SK-N-MC (cell line): ENCODE measurements around the gene FHL3.
A peak's percentile ranks its signal among the peaks of the same experiment; 100 is the strongest.
"Not testable (repeated sequence)": the region's sequence is repeated elsewhere in the genome, so short reads cannot be mapped to it uniquely, and the experiment has no call there.

ENCODE experiments used
- DNase-seq: peaks from one replicate; pipeline ENCODE4 v3.0.0-alpha.2; 2011; ENCODE audit warnings: low read depth, low spot score
- H3K27ac ChIP-seq: fragments of 200-600 bp; sonication (generic); 2 replicates; pipeline ENCODE4 v1.5.1; 2016; ENCODE audit warnings: mixed run types
- H3K36me3 ChIP-seq: fragments of 200-600 bp; sonication (generic); 2 replicates; pipeline ENCODE4 v1.6.1; 2017; ENCODE audit warnings: antibody characterized with exemption, low read length, mixed read lengths; ENCODE audit not compliant: insufficient read depth
- H3K4me3 ChIP-seq: fragments of 200-600 bp; sonication (generic); 2 replicates; pipeline ENCODE4 v1.5.1; 2016
- H3K9ac ChIP-seq: fragments of 200-600 bp; sonication (generic); 2 replicates; pipeline ENCODE4 v1.8.0; 2017; ENCODE audit warnings: mixed run types, mixed read lengths; ENCODE audit not compliant: insufficient read length
- H3K9me3 ChIP-seq: fragments of 200-600 bp; sonication (generic); 2 replicates; pipeline ENCODE4 v1.6.1; 2017; ENCODE audit warnings: low read depth, mild to moderate bottlenecking, antibody characterized with exemption, low read length, moderate library complexity, mixed read lengths
- EZH2 ChIP-seq: fragments of 200-600 bp; sonication (generic); IDR thresholded peaks from one replicate; pipeline ENCODE4 v1.6.1; 2017; ENCODE audit warnings: antibody characterized with exemption
- FOXP2 ChIP-seq: optimal IDR thresholded peaks from 2 replicates; pipeline ENCODE3; 2011; ENCODE audit warnings: mild to moderate bottlenecking, moderate library complexity; ENCODE audit not compliant: insufficient read depth; ENCODE audit errors: extremely low read length, control extremely low read depth
- POLR2AphosphoS5 ChIP-seq: IDR thresholded peaks from 2 replicates; pipeline ENCODE4 v1.6.1; 2012; ENCODE audit warnings: mild to moderate bottlenecking, low read depth, low read length, borderline replicate concordance

Gene FHL3

DNA sequence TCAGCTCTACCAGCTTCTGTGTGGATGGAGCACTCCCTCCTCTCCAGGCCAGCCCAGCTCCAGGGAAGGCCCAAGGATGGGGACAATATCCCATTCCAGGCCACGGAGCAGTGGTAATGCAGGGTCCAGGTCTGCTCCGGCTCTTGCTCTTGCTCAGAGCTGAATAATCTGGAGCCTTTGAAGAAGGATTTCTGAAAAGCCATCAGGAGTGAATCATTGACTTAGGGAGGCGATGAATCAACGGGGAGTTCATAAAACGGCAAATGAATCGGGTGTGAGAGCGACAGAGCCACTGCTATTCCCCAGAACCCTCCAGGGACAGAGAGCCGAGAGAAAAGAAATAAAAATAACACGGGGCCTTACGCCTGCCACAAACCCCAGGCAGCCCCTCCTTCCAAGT is 33.5 kb upstream of the FHL3 start:
- peak overlapping the region; percentile 70; the same call in 1 of the 2 replicates for H3K27ac ChIP-seq
- H3K9ac ChIP-seq: peak overlapping the region; percentile 47
- peak overlapping the region; percentile 64 for H3K4me3 ChIP-seq
- no peak for DNase-seq
- H3K9me3 ChIP-seq: no peaks in the 10 kb centered on the region
- TF ChIP-seq EZH2: no peak
- TF ChIP-seq POLR2AphosphoS5: no peak
- no peak for TF ChIP-seq FOXP2
- H3K36me3 ChIP-seq: peaks cover 8% of the 10 kb centered on the region

DNA sequence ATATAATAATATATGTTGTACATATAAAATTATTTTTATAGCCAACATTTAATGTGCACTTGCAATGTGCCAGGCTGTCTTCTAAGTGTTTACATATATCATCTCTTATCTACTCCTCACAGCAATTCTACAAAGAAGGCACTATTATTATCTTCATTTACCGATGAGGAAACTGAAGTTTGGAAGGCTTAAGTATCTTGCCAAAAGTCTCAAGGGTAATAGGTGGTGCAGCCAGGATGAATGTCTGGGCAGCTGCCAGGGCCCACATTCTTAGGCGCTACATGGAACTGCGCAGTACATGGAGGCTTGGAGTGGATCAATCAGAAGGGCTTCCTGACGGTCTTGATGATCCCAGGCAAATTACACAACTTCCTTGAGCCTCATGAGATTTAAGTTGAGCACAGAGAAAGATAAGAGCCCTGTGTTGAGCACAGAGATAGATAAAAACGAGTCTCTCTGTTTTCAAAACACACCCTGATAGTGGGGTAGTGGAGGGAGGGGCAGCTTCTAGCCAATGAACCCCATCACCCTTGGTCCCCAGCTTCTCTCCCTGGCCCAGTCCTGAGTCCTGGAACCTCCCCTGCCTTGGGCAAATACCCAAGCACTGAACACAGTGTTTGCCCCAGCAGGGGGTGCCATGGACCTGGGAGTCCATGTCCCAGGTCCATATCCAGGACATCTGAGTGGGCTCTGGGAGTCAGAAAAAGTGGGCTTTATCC is 32.1 kb upstream of the FHL3 start:
- 0 out of 2 replicates have a peak overlapping the region, but pooled peaks have one; percentile 7 for H3K27ac ChIP-seq
- no peak for TF ChIP-seq POLR2AphosphoS5
- TF ChIP-seq FOXP2: no peak
- no peak for TF ChIP-seq EZH2
- H3K36me3 ChIP-seq: no peaks in the 10 kb centered on the region
- H3K9ac ChIP-seq: no peak overlapping the region
- H3K4me3 ChIP-seq: no peak overlapping the region
- no peak for DNase-seq
- H3K9me3 ChIP-seq: no peaks in the 10 kb centered on the region

DNA sequence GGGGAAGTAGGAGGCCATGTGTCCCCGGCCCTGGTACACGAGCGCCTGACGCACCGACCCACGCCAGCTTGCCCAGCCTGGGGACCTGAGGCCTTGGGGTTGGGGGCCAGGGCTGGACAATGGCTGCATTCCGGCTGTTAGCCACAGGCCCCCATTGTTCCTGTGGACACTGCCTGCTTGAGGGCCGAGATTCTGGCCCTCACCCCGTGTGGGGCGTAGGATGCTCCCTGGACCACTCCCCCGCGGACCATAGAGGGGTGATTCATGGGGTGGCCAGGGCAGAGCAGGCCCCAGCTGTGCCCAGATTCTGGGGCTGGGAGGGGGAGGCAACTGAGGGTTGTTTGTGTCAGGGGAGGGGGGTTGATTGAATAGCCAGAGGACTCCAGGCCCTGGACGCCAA is 29.6 kb upstream of the FHL3 start:
- TF ChIP-seq EZH2: no peak
- TF ChIP-seq FOXP2: no peak
- no peak for TF ChIP-seq POLR2AphosphoS5
- H3K4me3 ChIP-seq: no peak overlapping the region
- no peak overlapping the region for H3K27ac ChIP-seq

DNA sequence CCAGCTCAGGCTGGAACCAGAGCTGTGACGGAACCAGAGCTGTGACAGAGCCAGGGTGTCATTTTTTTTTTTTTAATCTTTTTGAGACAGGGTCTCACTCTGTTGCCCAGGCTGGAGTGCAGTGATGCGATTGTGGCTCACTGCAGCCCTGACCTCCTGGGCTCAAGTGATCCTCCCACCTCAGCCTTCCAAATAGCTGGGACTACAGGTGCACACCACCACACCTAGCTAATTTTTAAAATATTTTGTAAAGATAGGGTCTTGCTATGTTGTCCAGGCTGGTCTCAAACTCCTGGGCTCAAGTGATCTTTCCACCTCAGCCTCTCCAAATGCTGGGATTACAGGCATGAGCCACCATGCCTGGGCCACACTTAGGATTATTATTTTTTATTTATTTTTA is 27.7 kb upstream of the FHL3 start:
- not testable (repeated sequence) for DNase-seq, H3K4me3 ChIP-seq, H3K9ac ChIP-seq, H3K36me3 ChIP-seq, H3K27ac ChIP-seq, H3K9me3 ChIP-seq

More for the DNA sequence above, 29.6 kb upstream of the FHL3 start:
- DNase-seq: no peak
- no peaks in the 10 kb centered on the region for H3K36me3 ChIP-seq
- H3K9me3 ChIP-seq: no peaks in the 10 kb centered on the region
- no peak overlapping the region for H3K9ac ChIP-seq

DNA sequence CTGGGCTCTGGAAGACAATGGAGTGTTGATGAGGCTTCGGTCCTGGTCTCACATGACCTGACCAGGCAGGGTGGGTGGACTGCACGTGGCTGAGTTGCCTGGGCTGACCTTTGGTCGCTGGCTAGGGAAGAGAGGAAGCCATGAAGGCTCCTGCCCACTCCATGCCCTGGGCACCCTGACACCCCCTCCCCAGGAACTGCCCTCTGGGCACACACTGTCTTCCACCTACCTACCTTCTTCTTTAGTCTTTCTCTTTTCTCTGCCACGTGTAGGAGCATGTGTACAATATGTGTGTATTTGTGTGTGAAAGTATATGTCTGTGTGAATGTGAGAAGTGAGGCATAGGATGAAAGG is 26.2 kb upstream of the FHL3 start:
- Histone ChIP-seq H3K27ac (no peak overlapping the region), H3K9ac (no peak overlapping the region)
- no peak for TF ChIP-seq EZH2
- no peak for TF ChIP-seq POLR2AphosphoS5
- TF ChIP-seq FOXP2: no peak

DNA sequence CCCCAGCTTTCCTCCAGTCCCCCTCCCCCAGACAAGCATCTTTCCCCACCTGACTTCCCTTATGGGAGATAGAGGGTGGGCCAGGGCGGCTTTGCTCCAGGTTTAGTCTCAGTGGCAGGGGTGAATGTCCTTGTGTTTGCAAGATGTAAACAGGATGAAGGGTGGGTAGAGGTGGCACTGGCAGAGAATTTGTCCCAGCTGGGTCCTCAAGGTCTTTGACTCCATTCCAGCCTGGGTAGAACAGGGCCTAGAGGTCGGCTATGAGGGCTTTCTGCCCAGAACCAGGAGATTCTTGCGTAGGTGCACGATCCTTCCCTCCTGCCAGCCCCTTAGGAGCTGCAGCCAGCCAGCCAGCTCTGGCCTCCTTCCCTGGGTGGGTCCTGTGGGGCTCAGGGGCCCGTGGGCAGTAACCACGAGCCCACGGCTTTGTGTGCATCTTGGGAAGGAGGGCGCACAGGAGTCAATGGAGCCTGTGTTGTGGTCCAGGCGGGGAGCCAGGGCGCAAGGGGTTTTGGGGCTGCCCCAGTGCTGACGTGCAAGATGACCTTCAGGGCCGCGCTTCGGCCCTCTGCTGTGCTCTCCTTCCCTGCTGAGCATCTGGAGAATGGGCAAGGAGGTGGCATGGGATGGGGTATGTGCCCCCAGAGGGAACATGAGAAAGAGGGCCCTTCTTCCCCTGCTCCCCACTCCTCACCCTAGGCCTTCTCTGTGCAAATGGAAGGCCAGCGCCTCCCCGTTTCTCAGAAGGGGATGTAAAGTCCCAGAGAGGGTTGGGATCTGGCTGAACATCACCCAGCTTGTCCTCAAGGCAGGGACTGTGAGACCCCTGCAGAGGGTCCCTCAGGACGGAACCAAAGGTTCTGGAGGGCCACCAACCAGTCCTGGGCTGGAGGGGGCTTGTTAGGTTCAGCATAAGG is 25.5 kb upstream of the FHL3 start:
- Histone ChIP-seq H3K4me3 (no peak overlapping the region), H3K36me3 (peaks cover 5% of the 10 kb centered on the region), H3K27ac (no peak overlapping the region), H3K9ac (no peak overlapping the region), H3K9me3 (no peaks in the 10 kb centered on the region)
- DNase-seq: no peak
- no peak for TF ChIP-seq EZH2
- TF ChIP-seq POLR2AphosphoS5: no peak
- TF ChIP-seq FOXP2: no peak

More for the DNA sequence above, 26.2 kb upstream of the FHL3 start:
- no peak for DNase-seq
- Histone ChIP-seq H3K4me3 (no peak overlapping the region), H3K36me3 (no peaks in the 10 kb centered on the region; the same call in 1 of the 2 replicates), H3K9me3 (no peaks in the 10 kb centered on the region)

DNA sequence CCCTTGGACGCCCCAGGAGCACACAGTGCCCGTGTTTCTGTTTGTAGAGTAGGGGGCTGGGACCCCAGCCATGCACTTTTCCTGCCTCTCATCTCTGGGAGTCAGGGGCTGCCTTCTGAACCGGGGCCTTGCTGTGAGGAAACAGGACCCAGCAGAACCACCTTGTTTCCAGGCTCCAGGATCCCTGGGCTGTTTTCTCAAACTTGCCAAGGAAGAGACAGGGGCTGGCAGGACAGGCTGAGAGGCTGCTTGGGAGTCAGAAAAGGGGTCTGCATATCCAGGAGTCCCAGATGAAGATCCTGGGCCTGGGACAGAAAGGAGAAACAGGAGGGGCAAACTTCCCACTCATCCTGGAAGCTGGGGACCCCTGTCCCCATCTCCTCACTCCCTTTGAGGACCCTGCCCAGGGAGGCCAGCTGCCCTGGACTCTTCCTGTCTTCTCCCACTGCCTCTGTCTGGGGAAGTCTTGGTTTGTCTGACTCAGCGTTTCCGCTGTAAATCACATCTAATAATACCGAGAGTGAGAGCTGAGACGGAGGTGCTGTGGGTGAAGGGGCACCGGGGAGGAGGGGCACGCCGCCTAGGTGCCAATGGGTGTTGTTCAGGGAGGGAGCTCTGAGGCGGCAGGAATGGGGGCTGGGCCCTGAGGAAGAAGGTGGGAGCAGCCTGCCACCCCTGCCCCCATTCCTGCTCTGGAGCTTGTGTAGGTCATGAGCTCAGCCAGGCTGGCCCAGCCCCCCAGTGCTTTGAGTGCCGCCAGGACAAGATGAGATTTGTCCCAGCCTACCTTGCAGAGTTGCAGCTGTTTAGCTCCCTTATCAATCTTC is 24.6 kb upstream of the FHL3 start:
- H3K36me3 ChIP-seq: peaks cover 15% of the 10 kb centered on the region
- TF ChIP-seq FOXP2 (no peak), POLR2AphosphoS5 (peak; percentile 48; the same call in 1 of the 2 replicates)
- peak overlapping the region; percentile 57 for H3K4me3 ChIP-seq
- no peaks in the 10 kb centered on the region for H3K9me3 ChIP-seq
- peak overlapping the region; percentile 39 for H3K9ac ChIP-seq
- H3K27ac ChIP-seq: peak overlapping the region; percentile 79
- no peak for DNase-seq
